ENCODE measurements around the gene ZSCAN12. TPM values are rescaled to one million over a fixed set of nuclear protein-coding genes. Genes with fewer than 3 reads are reported as not detected.

Gene ZSCAN12
- total RNA-seq, 1 experiment from 2014 or later = 1.6 TPM

DNA sequence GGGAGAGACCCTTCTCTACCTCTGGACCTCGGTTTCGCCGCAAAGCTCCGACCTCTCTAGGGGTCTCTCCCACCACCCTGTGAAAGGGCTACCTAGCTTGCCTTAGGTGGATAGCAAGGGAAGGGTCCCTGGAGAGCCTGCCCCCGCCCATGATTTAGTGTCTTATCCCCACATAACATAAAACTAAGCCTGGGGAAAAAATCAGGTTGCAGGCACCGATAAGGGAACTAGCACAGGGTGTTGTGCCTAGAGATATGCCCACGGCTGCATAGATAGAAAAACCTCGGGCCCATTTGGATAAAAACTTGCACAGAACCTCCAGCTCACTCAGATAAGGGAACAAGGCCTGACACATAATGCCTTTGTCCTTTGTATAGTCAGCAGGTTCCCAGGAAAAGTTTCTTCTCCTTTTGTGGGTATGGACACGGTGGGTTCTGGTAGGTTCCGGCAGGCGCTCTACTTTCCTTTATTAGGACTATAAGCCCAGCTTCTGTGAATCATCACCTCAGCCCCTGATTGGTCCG lies 64.4 kb downstream of the ZSCAN12 start:
- Mint-ChIP-seq H3K27me3 (ENCODE audit: insufficient read depth, unreplicated experiment) (no peaks in the 10 kb centered on the region), H3K27ac (ENCODE audit: unreplicated experiment) (no peak overlapping the region), H3K9me3 (ENCODE audit: unreplicated experiment) (peaks cover 2% of the 10 kb centered on the region), H3K36me3 (ENCODE audit: insufficient read depth, unreplicated experiment) (no peaks in the 10 kb centered on the region), H3K4me3 (ENCODE audit: unreplicated experiment) (no peak overlapping the region), H3K4me1 (ENCODE audit: low read depth, unreplicated experiment) (peaks cover 16% of the 10 kb centered on the region)
- BruUV-seq (replicated peaks) = TSS peak; percentile 84
- ChIA-PET POLR2A (interaction anchor here (0.5 to 2.0 kb wide), 13 partner anchors 11 to 1225 kb away, joined by 3 to 17 read pairs (median 4); partner anchors contain the start of genes ZNF165 and ZSCAN26), CTCF (interaction anchor here (0.6 to 2.5 kb wide), 3 partner anchors 21 to 68 kb away, joined by 3 to 16 read pairs (median 6); partner anchors contain the start of gene ZSCAN26)
- no peaks in the 10 kb centered on the region; the same call in 1 of the 2 replicates for H3K4me1 ChIP-seq
- peak overlapping the region; percentile 37 for H3K4me3 ChIP-seq (ENCODE audit: low read depth, low read length)
- DNase-seq = no peak
- TF ChIP-seq, protein P1, sequence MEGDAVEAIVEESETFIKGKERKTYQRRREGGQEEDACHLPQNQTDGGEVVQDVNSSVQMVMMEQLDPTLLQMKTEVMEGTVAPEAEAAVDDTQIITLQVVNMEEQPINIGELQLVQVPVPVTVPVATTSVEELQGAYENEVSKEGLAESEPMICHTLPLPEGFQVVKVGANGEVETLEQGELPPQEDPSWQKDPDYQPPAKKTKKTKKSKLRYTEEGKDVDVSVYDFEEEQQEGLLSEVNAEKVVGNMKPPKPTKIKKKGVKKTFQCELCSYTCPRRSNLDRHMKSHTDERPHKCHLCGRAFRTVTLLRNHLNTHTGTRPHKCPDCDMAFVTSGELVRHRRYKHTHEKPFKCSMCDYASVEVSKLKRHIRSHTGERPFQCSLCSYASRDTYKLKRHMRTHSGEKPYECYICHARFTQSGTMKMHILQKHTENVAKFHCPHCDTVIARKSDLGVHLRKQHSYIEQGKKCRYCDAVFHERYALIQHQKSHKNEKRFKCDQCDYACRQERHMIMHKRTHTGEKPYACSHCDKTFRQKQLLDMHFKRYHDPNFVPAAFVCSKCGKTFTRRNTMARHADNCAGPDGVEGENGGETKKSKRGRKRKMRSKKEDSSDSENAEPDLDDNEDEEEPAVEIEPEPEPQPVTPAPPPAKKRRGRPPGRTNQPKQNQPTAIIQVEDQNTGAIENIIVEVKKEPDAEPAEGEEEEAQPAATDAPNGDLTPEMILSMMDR (IDR thresholded peaks at IDR 0.05; ENCODE audit: insufficient read depth in 1 of 2, low read depth in 1 of 2, low read length in 1 of 2, severe bottlenecking in 1 of 2, unreplicated experiment in 1 of 2) = no peak
- H3K27me3 ChIP-seq (replicated peaks; ENCODE audit: control insufficient read depth, insufficient read depth, low read length) = no peaks in the 10 kb centered on the region
- intact Hi-C loops (cut with micrococcal nuclease; ENCODE audit: unreplicated experiment) = loop anchor here (2.0 to 5.0 kb wide), 3 partner anchors 14 to 443 kb away; partner anchors contain the start of genes PGBD1 and ZKSCAN3
- no peaks in the 10 kb centered on the region for H3K36me3 ChIP-seq (ENCODE audit: control insufficient read depth, insufficient read depth, low read length)
- no peaks in the 10 kb centered on the region; the same call in 1 of the 2 replicates for H3K9me3 ChIP-seq

DNA sequence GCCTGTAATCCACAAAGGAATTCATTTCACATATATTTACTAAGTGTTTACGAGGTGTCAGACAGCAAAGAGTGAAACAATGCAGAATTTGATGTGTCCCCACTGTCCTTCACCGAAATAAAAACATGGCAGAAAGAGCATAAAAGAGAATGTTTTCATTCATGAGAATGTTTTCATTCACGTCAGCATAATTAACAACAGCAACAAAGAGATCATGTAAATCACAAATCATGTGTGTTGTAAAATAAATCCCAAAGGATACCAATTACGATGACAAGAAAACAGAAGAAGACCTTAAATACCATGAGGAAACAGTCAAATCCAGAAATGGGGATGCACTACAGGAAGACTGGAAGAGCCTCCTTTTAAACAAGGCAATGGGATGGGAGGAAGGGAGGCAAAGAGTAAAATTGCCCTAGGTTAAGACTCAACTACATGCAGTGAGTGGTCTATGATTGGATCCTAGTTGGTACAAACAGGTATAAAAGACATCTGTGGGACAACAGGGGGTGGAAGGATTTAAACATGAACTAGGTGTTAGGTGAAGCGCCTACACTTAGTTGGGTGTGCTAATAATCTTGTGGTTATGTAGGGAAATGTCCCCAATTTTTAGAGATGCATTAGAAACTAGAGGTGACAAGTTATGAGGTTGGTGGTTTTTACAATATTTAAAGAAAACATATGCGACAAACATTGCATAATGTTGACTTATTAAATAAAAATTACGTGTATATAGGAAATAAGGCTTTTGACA lies 65.1 kb downstream of the ZSCAN12 start:
- ChIA-PET POLR2A (interaction anchor here (1.4 to 1.7 kb wide), 2 partner anchors 10 to 22 kb away, joined by 11 to 12 read pairs; no protein-coding TSS in a partner anchor), CTCF (interaction anchor here (0.9 to 2.5 kb wide), 2 partner anchors 21 to 49 kb away, joined by 6 to 16 read pairs; no protein-coding TSS in a partner anchor)
- Mint-ChIP-seq H3K9me3 (ENCODE audit: unreplicated experiment) (no peaks in the 10 kb centered on the region), H3K4me3 (ENCODE audit: unreplicated experiment) (no peak overlapping the region), H3K27ac (ENCODE audit: unreplicated experiment) (no peak overlapping the region), H3K4me1 (ENCODE audit: low read depth, unreplicated experiment) (peaks cover 16% of the 10 kb centered on the region), H3K27me3 (ENCODE audit: insufficient read depth, unreplicated experiment) (no peaks in the 10 kb centered on the region), H3K36me3 (ENCODE audit: insufficient read depth, unreplicated experiment) (no peaks in the 10 kb centered on the region)
- Histone ChIP-seq H3K27me3 (replicated peaks; ENCODE audit: control insufficient read depth, insufficient read depth, low read length) (no peaks in the 10 kb centered on the region), H3K4me3 (ENCODE audit: low read depth, low read length) (peak overlapping the region; percentile 37), H3K4me1 (no peaks in the 10 kb centered on the region; the same call in 1 of the 2 replicates), H3K9me3 (no peaks in the 10 kb centered on the region; the same call in 1 of the 2 replicates), H3K36me3 (ENCODE audit: control insufficient read depth, insufficient read depth, low read length) (no peaks in the 10 kb centered on the region)
- intact Hi-C loops (cut with micrococcal nuclease; ENCODE audit: unreplicated experiment) = loop anchor here (2.0 to 5.0 kb wide), 3 partner anchors 14 to 442 kb away; partner anchors contain the start of genes PGBD1 and ZKSCAN3
- TF ChIP-seq, protein P1 (IDR thresholded peaks at IDR 0.05; ENCODE audit: insufficient read depth in 1 of 2, low read depth in 1 of 2, low read length in 1 of 2, severe bottlenecking in 1 of 2, unreplicated experiment in 1 of 2) = no peak
- no peak for DNase-seq
- BruUV-seq (replicated peaks) = no TSS peak

- H3K4me1 Mint-ChIP-seq (ENCODE audit: low read depth, unreplicated experiment) = peaks cover 16% of the 10 kb centered on the region
- POLR2A ChIA-PET = no interaction called here
- no peak overlapping the region for H3K4me3 Mint-ChIP-seq (ENCODE audit: unreplicated experiment)
- no peak for DNase-seq
- TF ChIP-seq, protein P1 (IDR thresholded peaks at IDR 0.05; ENCODE audit: insufficient read depth in 1 of 2, low read depth in 1 of 2, low read length in 1 of 2, severe bottlenecking in 1 of 2, unreplicated experiment in 1 of 2) = no peak
- no TSS peak for BruUV-seq (replicated peaks)
- H3K27me3 Mint-ChIP-seq (ENCODE audit: insufficient read depth, unreplicated experiment) = no peaks in the 10 kb centered on the region
- no peak overlapping the region for H3K27ac Mint-ChIP-seq (ENCODE audit: unreplicated experiment)
- Histone ChIP-seq H3K36me3 (ENCODE audit: control insufficient read depth, insufficient read depth, low read length) (no peaks in the 10 kb centered on the region), H3K4me1 (no peaks in the 10 kb centered on the region; the same call in 1 of the 2 replicates), H3K9me3 (no peaks in the 10 kb centered on the region; the same call in 1 of the 2 replicates), H3K27me3 (replicated peaks; ENCODE audit: control insufficient read depth, insufficient read depth, low read length) (no peaks in the 10 kb centered on the region), H3K4me3 (ENCODE audit: low read depth, low read length) (no peak overlapping the region)
- CTCF ChIA-PET = no interaction called here
- H3K9me3 Mint-ChIP-seq (ENCODE audit: unreplicated experiment) = peaks cover 7% of the 10 kb centered on the region
- intact Hi-C loops (cut with micrococcal nuclease; ENCODE audit: unreplicated experiment) = loop anchor here (2.0 kb wide), 1 partner anchor 15 kb away; the partner anchor contains the start of gene ZKSCAN3
- H3K36me3 Mint-ChIP-seq (ENCODE audit: insufficient read depth, unreplicated experiment) = peaks cover 5% of the 10 kb centered on the region
Measured at GRCh38 chr6:28333599-28334018, 65.9 kb downstream of the ZSCAN12 start.

Measured in Caco-2 (cell line).